Stimulated activated CD4-positive, alpha-beta T cell treated with anti-CD3 and anti-CD28 coated beads, Interleukin-2, amount 100 ng/mL, for 24 hours (primary cell): ENCODE measurements around the gene NAPB.

Experiments used
- DNase-seq, 2 donors: peaks; one replicate each; pipeline ENCODE4 v3.0.0-alpha.2; 2020

NAPB gene

DNA sequence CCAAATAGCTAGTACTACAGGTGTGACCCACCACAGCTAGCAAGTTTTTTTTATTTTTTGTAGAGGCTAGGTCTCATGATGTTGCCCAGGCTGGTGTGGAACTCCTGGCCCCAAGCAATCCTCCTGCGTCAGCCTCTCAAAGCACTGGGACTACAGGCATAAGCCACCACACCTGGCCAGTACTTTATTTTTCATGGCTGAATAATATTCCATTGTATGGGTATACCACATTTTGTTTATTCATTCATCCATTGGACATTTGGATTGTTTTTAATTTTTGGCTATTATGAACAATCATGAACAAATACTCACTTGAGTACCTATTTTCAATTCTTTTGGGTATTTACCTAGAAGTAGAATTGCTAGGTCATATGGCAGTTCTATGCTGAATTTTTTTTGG, 77.7 kb downstream of the NAPB start:
- no peak for DNase-seq

DNA sequence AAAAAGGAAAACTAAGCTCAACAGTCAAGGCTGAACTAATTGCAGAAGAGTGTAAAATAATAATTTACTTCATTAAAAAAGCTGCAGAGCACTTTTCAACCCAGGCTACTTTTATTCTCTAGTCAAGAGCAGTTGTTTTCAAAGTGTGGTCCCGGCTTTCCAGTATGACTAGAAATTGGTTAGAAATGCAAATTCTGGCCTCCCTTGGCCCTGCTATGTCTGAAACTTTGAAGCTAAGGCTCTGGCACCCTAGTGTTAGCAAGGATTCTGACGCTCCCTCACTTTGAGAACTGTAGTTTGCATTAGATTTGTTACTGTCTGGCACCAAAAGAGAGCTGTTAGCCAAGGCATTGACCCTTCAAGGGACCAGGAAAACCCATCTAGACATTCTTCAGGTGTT, 80.2 kb downstream of the NAPB start:
- no peak for DNase-seq

GRCh38 chr20:23340524-23340923, 80.8 kb downstream of the NAPB start:
- DNase-seq = peak in 1 of 2 donors; percentile 28

DNA sequence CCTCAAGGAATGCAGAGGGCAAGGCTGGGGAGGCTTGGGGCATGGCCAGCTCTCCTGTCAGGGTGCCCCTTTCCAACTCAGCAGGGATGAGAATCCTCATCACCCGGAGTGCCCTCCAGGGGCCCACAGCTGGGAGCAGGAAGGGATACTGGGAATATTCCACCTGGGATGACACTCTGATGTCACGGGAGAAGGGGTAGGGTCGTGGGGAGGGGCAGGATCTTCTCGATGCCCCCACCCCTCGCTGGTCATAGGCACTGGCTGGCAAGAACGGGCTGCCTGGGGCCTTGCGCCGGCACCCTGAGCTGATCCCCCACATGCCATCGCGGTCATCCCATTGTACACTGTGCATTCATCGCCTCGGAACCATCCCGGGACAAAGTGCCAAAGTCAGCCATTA, 81.3 kb downstream of the NAPB start:
- no peak for DNase-seq

DNA sequence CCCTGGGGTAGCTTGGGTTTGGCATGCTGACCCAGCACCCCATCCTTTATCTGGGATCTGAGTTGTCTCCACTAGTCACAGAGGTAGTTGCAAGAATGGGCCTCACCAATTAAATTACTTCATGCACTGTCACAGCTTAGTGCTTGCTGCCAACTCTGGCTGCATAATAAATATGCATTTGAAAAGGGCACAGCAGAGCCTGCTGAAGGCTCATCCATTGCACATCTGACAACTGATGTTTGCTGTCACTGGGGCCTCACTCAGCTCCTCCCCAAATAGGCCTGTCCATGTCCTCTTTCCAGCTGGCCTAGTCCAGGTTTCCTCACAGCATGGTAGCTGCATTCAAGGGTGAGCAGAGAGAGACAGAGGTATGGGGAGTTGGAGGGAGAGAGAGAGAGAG, 84.0 kb downstream of the NAPB start:
- no peak for DNase-seq

- no peak for DNase-seq
Observed at GRCh38 chr20:23336476-23336875, 84.8 kb downstream of the NAPB start.

GRCh38 chr20:23335521-23335920, 85.8 kb downstream of the NAPB start:
- DNase-seq = no peak

- no peak for DNase-seq
Observed at GRCh38 chr20:23334111-23334510, 87.2 kb downstream of the NAPB start.

GRCh38 chr20:23332467-23332866, 88.8 kb downstream of the NAPB start:
- DNase-seq = no peak

GRCh38 chr20:23331450-23332350, 89.6 kb downstream of the NAPB start:
- no peak for DNase-seq

DNA sequence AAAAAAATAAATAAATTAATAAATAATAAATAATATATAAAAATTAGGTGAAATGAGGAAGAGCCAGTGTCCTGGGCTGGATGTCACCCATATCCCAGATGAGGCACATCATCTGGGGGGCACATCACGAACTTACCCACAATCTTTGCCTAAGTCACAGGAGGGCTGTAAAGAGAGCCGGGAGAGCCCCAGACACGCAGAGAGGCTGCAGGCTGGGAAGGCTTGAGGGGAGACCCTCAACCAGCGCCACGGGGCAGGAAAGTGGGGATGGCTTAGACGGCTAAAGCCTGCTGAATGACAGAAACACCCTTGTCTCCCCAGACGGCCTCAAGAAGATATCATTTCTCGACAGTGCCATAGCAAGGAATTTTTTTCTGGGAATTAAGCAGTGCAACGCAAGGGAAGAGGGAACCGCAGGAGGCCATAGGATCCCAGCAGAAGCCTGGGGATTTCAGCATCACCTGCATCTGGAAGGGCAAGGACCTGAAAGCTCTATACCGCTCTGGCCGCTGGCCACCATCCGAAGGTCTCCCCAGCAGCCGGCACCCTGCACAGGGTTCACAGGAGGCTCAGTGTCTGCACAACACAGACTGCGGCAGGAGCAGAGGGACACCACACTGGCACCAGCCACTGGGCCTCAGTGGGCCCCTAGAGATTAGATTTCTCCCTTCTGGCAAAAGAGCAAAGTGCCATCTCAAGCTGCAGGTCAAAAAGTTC, 93.5 kb downstream of the NAPB start:
- DNase-seq = no peak

DNA sequence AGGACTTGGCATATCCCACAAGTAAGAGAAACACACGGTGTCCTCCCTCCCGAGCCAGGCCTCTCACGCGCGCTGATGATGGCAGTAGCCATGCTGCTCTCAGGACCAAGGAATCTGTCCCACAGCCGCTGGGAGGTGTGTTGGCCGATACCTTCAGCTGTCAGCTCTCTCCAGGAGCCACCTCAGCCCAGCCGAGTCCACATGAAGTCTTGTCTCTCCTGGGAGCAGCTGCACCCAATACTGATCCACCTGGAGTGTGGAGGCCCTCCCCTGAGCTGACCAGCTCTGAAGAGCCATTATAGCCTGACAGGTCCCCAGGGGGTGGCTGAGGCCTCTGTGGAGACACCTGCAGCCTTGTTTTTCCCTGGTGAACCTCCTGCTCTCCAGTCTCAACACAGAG, 94.5 kb downstream of the NAPB start:
- DNase-seq = no peak

- no peak for DNase-seq
Observed at GRCh38 chr20:23325107-23325506, 96.2 kb downstream of the NAPB start.
